Measurements from ENCODE around the gene PTPRT. TPM values are rescaled to one million over a fixed set of nuclear protein-coding genes. Genes with fewer than 3 reads are reported as not detected.
"Not testable (repeated sequence)": the region's sequence is repeated elsewhere in the genome, so short reads cannot be mapped to it uniquely, and the experiment has no call there.

The PTPRT gene
- total RNA-seq, 1 donor from 2014 or later, result not detected

- peaks cover 48% of the 10 kb centered on the region for H3K9me3 Mint-ChIP-seq (ENCODE audit: unreplicated experiment)
Measured at GRCh38 chr20:42254673-42255072, 935.0 kb downstream of the PTPRT start.

GRCh38 chr20:42252116-42252515 lies 937.6 kb downstream of the PTPRT start:
- no peaks in the 10 kb centered on the region for H3K36me3 Mint-ChIP-seq (ENCODE audit: unreplicated experiment)
- no peak overlapping the region for H3K4me3 Mint-ChIP-seq (ENCODE audit: unreplicated experiment)
- no peak overlapping the region for H3K27ac Mint-ChIP-seq (ENCODE audit: unreplicated experiment)
- H3K4me1 Mint-ChIP-seq (ENCODE audit: unreplicated experiment), result no peaks in the 10 kb centered on the region
- H3K27me3 Mint-ChIP-seq (ENCODE audit: unreplicated experiment), result no peaks in the 10 kb centered on the region
- H3K9me3 Mint-ChIP-seq (ENCODE audit: unreplicated experiment), result peaks cover 45% of the 10 kb centered on the region
- no peak for TF ChIP-seq CTCF (IDR thresholded peaks at IDR 0.05)
- no peak for DNase-seq (ENCODE audit: extremely low spot score, unreplicated experiment)

More at GRCh38 chr20:42254673-42255072, 935.0 kb downstream of the PTPRT start:
- Mint-ChIP-seq H3K4me3 (ENCODE audit: unreplicated experiment) (no peak overlapping the region), H3K27me3 (ENCODE audit: unreplicated experiment) (no peaks in the 10 kb centered on the region), H3K4me1 (ENCODE audit: unreplicated experiment) (no peaks in the 10 kb centered on the region), H3K27ac (ENCODE audit: unreplicated experiment) (no peak overlapping the region), H3K36me3 (ENCODE audit: unreplicated experiment) (no peaks in the 10 kb centered on the region)
- TF ChIP-seq CTCF (IDR thresholded peaks at IDR 0.05), result no peak
- no peak for DNase-seq (ENCODE audit: extremely low spot score, unreplicated experiment)

GRCh38 chr20:42218621-42219374 lies 970.9 kb downstream of the PTPRT start:
- no peaks in the 10 kb centered on the region for H3K27me3 Mint-ChIP-seq (ENCODE audit: unreplicated experiment)
- DNase-seq (ENCODE audit: extremely low spot score, unreplicated experiment), result no peak
- H3K36me3 Mint-ChIP-seq (ENCODE audit: unreplicated experiment), result no peaks in the 10 kb centered on the region
- peaks cover 56% of the 10 kb centered on the region for H3K9me3 Mint-ChIP-seq (ENCODE audit: unreplicated experiment)
- H3K4me3 Mint-ChIP-seq (ENCODE audit: unreplicated experiment), result no peak overlapping the region
- no peak overlapping the region for H3K27ac Mint-ChIP-seq (ENCODE audit: unreplicated experiment)
- TF ChIP-seq CTCF (IDR thresholded peaks at IDR 0.05), result no peak
- no peaks in the 10 kb centered on the region for H3K4me1 Mint-ChIP-seq (ENCODE audit: unreplicated experiment)

- TF ChIP-seq CTCF (IDR thresholded peaks at IDR 0.05), result no peak
- H3K27me3 Mint-ChIP-seq (ENCODE audit: unreplicated experiment), result no peaks in the 10 kb centered on the region
- H3K36me3 Mint-ChIP-seq (ENCODE audit: unreplicated experiment), result no peaks in the 10 kb centered on the region
- H3K4me3 Mint-ChIP-seq (ENCODE audit: unreplicated experiment), result no peak overlapping the region
- peaks cover 48% of the 10 kb centered on the region for H3K9me3 Mint-ChIP-seq (ENCODE audit: unreplicated experiment)
- no peaks in the 10 kb centered on the region for H3K4me1 Mint-ChIP-seq (ENCODE audit: unreplicated experiment)
- peak; percentile 23 for DNase-seq (ENCODE audit: extremely low spot score, unreplicated experiment)
- no peak overlapping the region for H3K27ac Mint-ChIP-seq (ENCODE audit: unreplicated experiment)
Measured at GRCh38 chr20:42214074-42214473, 975.6 kb downstream of the PTPRT start.

- H3K27ac Mint-ChIP-seq (ENCODE audit: unreplicated experiment), result no peak overlapping the region
- DNase-seq (ENCODE audit: extremely low spot score, unreplicated experiment), result peak; percentile 17
- H3K4me3 Mint-ChIP-seq (ENCODE audit: unreplicated experiment), result no peak overlapping the region
- no peaks in the 10 kb centered on the region for H3K4me1 Mint-ChIP-seq (ENCODE audit: unreplicated experiment)
- H3K36me3 Mint-ChIP-seq (ENCODE audit: unreplicated experiment), result no peaks in the 10 kb centered on the region
- H3K27me3 Mint-ChIP-seq (ENCODE audit: unreplicated experiment), result no peaks in the 10 kb centered on the region
- TF ChIP-seq CTCF (IDR thresholded peaks at IDR 0.05), result no peak
- H3K9me3 Mint-ChIP-seq (ENCODE audit: unreplicated experiment), result peaks cover 39% of the 10 kb centered on the region
Measured at GRCh38 chr20:42212391-42212790, 977.3 kb downstream of the PTPRT start.

- H3K27ac Mint-ChIP-seq (ENCODE audit: unreplicated experiment); H3K4me3 Mint-ChIP-seq (ENCODE audit: unreplicated experiment); H3K36me3 Mint-ChIP-seq (ENCODE audit: unreplicated experiment); H3K27me3 Mint-ChIP-seq (ENCODE audit: unreplicated experiment); H3K4me1 Mint-ChIP-seq (ENCODE audit: unreplicated experiment): not testable (repeated sequence)
- DNase-seq (ENCODE audit: extremely low spot score, unreplicated experiment), result peak; percentile 40
- H3K9me3 Mint-ChIP-seq (ENCODE audit: unreplicated experiment), result peaks cover 25% of the 10 kb centered on the region
Measured at GRCh38 chr20:42206557-42206956, 983.1 kb downstream of the PTPRT start.
